Mucosa of descending colon (tissue), 3 donors: ENCODE measurements around the gene C17orf113. TPM values are rescaled to one million over a fixed set of nuclear protein-coding genes. Genes with fewer than 3 reads are reported as not detected.
A peak's percentile ranks its signal among the peaks of the same experiment; 100 is the strongest.

Experiments
- ATAC-seq: fragments of 200-7000 bp; cut with Tn5 transposase; one replicate; pipeline ENCODE4 v1.9.1; 2020; ENCODE audit warnings: mild to moderate bottlenecking, moderate library complexity
- DNase-seq, 3 donors: peaks; one replicate each; pipeline ENCODE4 v3.0.0-alpha.2; 2020
- H3K36me3 ChIP-seq: fragments of 200-600 bp; one replicate; pipeline ENCODE4 v1.8.0; 2021; ENCODE audit warnings: low read depth, mild to moderate bottlenecking
- H3K4me1 ChIP-seq: fragments of 200-600 bp; one replicate; pipeline ENCODE4 v1.8.0; 2021; ENCODE audit warnings: low read depth, mild to moderate bottlenecking
- H3K4me3 ChIP-seq: fragments of 200-600 bp; one replicate; pipeline ENCODE4 v1.8.0; 2021; ENCODE audit warnings: mild to moderate bottlenecking
- H3K9me3 ChIP-seq: fragments of 200-600 bp; one replicate; pipeline ENCODE4 v1.8.0; 2021; ENCODE audit warnings: mild to moderate bottlenecking
- intact Hi-C, 2 donors: fragments of 100-400 bp; cut with DNase I in 1 of 2; cut with micrococcal nuclease in 1 of 2; formaldehyde crosslinking; loops; one replicate each; pipeline versions ENCODE4 v1.11.0 to v1.11.1; 2022; cut with DNase I, micrococcal nuclease
- total RNA-seq, 3 donors: library from RNA; stranded (reverse); fragmentation: NEBNext Ultra II Directional in 2 of 3; extraction: Animal tissue kit (Norgen Biotek cat#: 25700) in 2 of 3; gene quantifications; one replicate each; pipeline versions ENCODE4 v1.2.1 to v1.2.4, GENCODE V29; 2021 to 2023
- TF ChIP-seq, protein P1 (sequence below): fragments of 200-600 bp; IDR thresholded peaks from one replicate; pipeline ENCODE4 v1.8.0; 2022; ENCODE audit warnings: antibody characterized with exemption, mild to moderate bottlenecking
- donor health status: DM: no; HTN: no; CAD: no; lungs with moderate emphysema.
- donor health status: DM: no; HTN: no; CAD: no.
- donor health status: DM: no; HTN: yes; CAD: no.

C17orf113 gene
- total RNA-seq, 3 donors from 2014 or later: 1.2 to 3.8 (median 2.0) TPM

DNA sequence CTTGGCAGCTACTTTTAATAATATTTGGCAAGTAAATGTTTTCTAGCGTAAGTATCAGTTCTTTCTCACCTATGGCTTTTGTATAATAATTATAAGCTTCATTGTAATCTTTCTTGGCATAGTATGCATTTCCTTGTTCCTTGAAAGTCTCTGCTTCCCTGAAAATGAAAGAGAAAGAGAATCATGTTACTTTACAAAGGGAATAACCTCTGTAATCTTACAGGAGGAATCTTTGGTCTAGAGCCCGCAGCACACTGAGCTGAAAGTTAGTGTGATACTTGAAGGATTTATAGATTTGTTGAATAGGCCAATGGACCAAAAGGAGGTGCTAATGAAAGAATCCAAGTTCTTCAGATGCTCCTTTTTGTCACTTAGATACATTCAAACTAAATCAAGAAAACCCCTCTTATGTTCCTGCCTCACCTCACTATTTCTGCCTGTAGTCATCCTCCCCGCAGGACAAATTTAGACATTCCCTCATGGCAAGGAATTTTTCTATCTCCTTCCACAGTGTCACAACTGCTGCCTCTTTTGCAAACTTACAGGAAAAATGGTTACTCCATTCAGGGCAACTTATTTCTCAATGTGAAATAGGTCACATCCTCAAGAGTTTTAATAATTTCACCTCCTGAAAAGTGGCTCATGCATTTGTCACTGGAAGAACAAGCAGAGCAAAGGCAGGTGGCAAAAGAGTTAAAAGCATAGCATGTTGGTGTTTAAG lies 49.8 kb downstream of the C17orf113 start:
- H3K9me3 ChIP-seq: no peaks in the 10 kb centered on the region
- TF ChIP-seq, protein P1, sequence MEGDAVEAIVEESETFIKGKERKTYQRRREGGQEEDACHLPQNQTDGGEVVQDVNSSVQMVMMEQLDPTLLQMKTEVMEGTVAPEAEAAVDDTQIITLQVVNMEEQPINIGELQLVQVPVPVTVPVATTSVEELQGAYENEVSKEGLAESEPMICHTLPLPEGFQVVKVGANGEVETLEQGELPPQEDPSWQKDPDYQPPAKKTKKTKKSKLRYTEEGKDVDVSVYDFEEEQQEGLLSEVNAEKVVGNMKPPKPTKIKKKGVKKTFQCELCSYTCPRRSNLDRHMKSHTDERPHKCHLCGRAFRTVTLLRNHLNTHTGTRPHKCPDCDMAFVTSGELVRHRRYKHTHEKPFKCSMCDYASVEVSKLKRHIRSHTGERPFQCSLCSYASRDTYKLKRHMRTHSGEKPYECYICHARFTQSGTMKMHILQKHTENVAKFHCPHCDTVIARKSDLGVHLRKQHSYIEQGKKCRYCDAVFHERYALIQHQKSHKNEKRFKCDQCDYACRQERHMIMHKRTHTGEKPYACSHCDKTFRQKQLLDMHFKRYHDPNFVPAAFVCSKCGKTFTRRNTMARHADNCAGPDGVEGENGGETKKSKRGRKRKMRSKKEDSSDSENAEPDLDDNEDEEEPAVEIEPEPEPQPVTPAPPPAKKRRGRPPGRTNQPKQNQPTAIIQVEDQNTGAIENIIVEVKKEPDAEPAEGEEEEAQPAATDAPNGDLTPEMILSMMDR: no peak
- intact Hi-C loops: no loop called here
- peaks cover 35% of the 10 kb centered on the region for H3K4me1 ChIP-seq
- DNase-seq: no peak
- no peak overlapping the region for H3K4me3 ChIP-seq
- peak; percentile 89 for ATAC-seq
- peaks cover 14% of the 10 kb centered on the region for H3K36me3 ChIP-seq

DNA sequence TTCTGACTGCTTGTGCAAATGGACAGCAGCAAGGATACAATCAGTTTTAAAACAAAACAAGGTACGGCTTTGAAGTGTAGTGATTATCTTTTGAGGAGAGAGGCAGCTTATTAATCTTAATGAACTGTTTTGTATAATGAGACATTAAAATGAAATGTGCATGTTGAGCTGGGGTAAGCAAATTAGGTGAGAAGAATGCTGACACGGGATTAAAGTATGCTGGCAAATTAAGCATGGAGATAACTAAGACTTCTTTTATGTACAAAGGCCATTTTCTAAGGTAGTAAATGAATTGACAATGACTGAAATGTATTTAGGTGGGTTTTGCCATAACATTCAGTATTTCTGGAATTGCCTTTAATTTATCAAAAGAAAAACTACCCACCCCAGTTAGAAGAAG lies 51.9 kb downstream of the C17orf113 start:
- no peak for DNase-seq
- Histone ChIP-seq H3K4me1 (peaks cover 29% of the 10 kb centered on the region), H3K9me3 (no peaks in the 10 kb centered on the region), H3K36me3 (peaks cover 19% of the 10 kb centered on the region), H3K4me3 (no peak overlapping the region)
- intact Hi-C loops: no loop called here
- ATAC-seq: no peak
- TF ChIP-seq, protein P1: no peak

DNA sequence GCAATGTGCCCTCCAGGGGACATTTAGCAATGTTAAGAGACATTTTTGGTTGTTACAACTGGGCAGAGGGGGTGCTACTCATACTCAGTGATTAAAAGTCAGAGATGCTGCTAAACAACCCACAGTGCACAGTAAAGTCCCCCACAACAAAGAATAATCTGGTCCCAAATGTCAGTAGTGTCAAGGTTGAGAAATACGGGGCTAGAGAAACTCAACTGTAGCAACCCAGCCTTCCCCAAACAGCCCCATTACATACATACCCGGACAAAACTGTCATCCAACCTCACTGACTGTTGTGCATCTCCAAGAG lies 53.6 kb downstream of the C17orf113 start:
- DNase-seq (no peak), ATAC-seq (no peak)
- Histone ChIP-seq H3K9me3 (no peaks in the 10 kb centered on the region), H3K4me1 (peaks cover 14% of the 10 kb centered on the region), H3K4me3 (no peak overlapping the region), H3K36me3 (peaks cover 19% of the 10 kb centered on the region)
- intact Hi-C loops: no loop called here
- TF ChIP-seq, protein P1: no peak

DNA sequence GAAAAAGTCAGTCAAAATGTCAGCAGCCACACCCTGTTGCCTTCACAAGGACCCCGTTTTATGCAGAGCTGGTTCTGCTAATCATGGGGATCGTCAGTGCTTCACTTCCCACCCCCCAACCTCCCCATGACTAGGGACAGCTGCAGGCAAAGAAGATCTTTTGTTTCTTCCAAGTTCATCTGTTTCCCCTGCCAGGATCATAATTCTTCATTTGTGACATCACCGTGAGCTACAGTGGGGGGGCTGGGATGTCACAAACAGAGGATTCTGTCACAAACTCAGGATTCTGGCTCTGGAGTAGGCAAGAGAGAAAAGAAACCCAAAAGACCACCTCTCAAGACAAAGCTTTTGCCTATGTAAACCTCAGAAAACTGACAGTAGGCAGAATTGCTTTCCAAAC lies 57.8 kb downstream of the C17orf113 start:
- Histone ChIP-seq H3K4me1 (peaks cover 20% of the 10 kb centered on the region), H3K9me3 (no peaks in the 10 kb centered on the region), H3K36me3 (peaks cover 12% of the 10 kb centered on the region), H3K4me3 (no peak overlapping the region)
- TF ChIP-seq, protein P1: no peak
- intact Hi-C loops: no loop called here
- ATAC-seq (no peak), DNase-seq (no peak)

DNA sequence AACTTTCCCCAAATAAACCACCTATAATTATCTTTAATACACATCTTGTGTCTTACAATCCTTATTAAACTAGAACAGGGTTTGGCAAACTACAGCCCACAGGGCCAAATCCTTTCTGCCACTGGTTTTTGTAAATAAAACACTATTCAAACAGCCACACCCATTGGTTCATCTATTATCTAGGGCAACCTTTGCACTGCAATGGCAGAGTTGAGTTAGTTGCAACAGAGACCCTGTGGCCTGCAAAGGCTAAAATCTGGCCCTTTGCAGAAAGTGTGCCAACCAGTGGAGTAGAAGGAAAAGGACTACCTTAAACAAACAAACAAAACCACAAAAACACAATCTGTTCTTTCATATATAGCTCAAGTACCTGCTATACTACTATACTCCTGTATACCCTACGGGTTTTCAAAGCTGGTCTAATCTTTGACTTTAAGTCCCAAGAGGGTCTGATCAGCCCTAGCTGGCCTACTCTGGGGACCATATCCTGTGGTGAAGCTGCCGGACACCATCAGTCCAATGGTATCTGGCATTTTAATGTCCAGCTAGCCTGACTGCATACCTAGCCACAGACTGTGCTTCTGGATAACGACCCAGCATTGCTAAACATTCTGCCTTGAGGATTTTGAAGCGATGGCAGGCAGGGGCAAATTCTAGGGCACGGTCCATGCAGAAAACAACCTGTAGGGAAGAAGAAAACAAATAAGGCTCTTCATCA lies 60.5 kb downstream of the C17orf113 start:
- TF ChIP-seq, protein P1: no peak
- ATAC-seq: peak; percentile 90
- H3K4me1 ChIP-seq: peaks cover 20% of the 10 kb centered on the region
- H3K36me3 ChIP-seq: peaks cover 2% of the 10 kb centered on the region
- H3K4me3 ChIP-seq: no peak overlapping the region
- peak in 2 of 3 donors; percentile 7 to 52 for DNase-seq
- intact Hi-C loops: no loop called here
- H3K9me3 ChIP-seq: no peaks in the 10 kb centered on the region
